Activated CD4-positive, alpha-beta T cell treated with anti-CD3 and anti-CD28 coated beads, Interleukin-2, amount 50 U/mL, for 48 hours (primary cell): Measurements from ENCODE around the gene ARMH4.

Source experiments
- DNase-seq, 2 experiments: peaks; one replicate each; pipeline ENCODE4 v3.0.0-alpha.2; 2020

ARMH4 gene

GRCh38 chr14:58152014-58152857, at the start of gene ARMH4:
ARMH4 (minus strand) TSS chr14:58152213; CDS start chr14:58139358, 12,855 bp downstream.
- peak; percentile 61 to 70 for DNase-seq

- DNase-seq = no peak
Measured at GRCh38 chr14:58200846-58201245, 48.8 kb upstream of the ARMH4 start.

- DNase-seq = no peak
Measured at GRCh38 chr14:58200480-58200841, 48.4 kb upstream of the ARMH4 start.

GRCh38 chr14:58199726-58200479, 47.9 kb upstream of the ARMH4 start, which contains the start of gene ACTR10:
ACTR10 (plus strand) TSS chr14:58200149; CDS start chr14:58200218, 69 bp downstream.
- DNase-seq = peak; percentile 90 to 92

GRCh38 chr14:58198086-58198485, 46.1 kb upstream of the ARMH4 start:
- DNase-seq = no peak

GRCh38 chr14:58196198-58196597, 44.2 kb upstream of the ARMH4 start:
- no peak for DNase-seq

GRCh38 chr14:58193542-58193941, 41.5 kb upstream of the ARMH4 start:
- no peak for DNase-seq

- DNase-seq = no peak
Measured at GRCh38 chr14:58191763-58192601, 40.0 kb upstream of the ARMH4 start.

GRCh38 chr14:58189176-58189575, 37.2 kb upstream of the ARMH4 start:
- DNase-seq = no peak

GRCh38 chr14:58177125-58177524, 25.1 kb upstream of the ARMH4 start:
- DNase-seq = no peak

GRCh38 chr14:58171090-58171489, 19.1 kb upstream of the ARMH4 start:
- DNase-seq = peak; percentile 51 to 59

GRCh38 chr14:58167891-58168290, 15.9 kb upstream of the ARMH4 start:
- no peak for DNase-seq

GRCh38 chr14:58167057-58167456, 15.0 kb upstream of the ARMH4 start:
- no peak for DNase-seq

GRCh38 chr14:58166005-58166983, 14.3 kb upstream of the ARMH4 start:
- peak; percentile 87 to 88 for DNase-seq

- no peak for DNase-seq
Measured at GRCh38 chr14:58160561-58160960, 8.5 kb upstream of the ARMH4 start.

- peak; percentile 4 to 16 for DNase-seq
Measured at GRCh38 chr14:58151133-58152013, 640 bp downstream of the ARMH4 start.

GRCh38 chr14:58150243-58150805, 1.7 kb downstream of the ARMH4 start:
- DNase-seq = no peak

GRCh38 chr14:58149196-58149595, 2.8 kb downstream of the ARMH4 start:
- no peak for DNase-seq

- no peak for DNase-seq
Measured at GRCh38 chr14:58146399-58146798, 5.6 kb downstream of the ARMH4 start.

GRCh38 chr14:58145936-58146335, 6.1 kb downstream of the ARMH4 start:
- DNase-seq = no peak
